ENCODE measurements around the gene TP53AIP1.
"Not testable (repeated sequence)": the region's sequence is repeated elsewhere in the genome, so short reads cannot be mapped to it uniquely, and the experiment has no call there.

TP53AIP1 gene

GRCh38 chr11:128924510-128925249, 18.0 kb downstream of the TP53AIP1 start:
- no peak for DNase-seq

GRCh38 chr11:128924104-128924503, 18.6 kb downstream of the TP53AIP1 start:
- no peak for DNase-seq

GRCh38 chr11:128921793-128922192, 20.9 kb downstream of the TP53AIP1 start:
- DNase-seq, result no peak

DNA sequence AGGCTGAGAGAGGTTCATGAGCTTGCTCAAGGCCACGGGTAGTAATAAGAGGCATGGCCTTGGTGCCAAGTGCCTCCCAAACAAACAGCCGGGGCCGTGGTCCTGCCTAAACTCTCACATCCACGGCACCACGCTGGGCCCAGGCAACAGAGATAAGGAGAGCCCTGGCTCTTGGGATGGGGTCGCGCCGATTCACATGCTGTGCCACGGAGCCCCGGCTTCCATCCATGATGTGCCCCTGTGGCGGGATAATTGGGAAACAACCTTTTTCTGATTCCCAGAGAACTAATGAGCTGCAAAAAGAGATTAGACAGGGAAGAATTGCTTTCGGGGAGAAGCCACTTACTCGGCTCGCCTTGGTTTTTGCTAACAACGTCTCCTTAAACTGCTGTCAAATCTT, 22.0 kb downstream of the TP53AIP1 start:
- DNase-seq, result no peak

DNA sequence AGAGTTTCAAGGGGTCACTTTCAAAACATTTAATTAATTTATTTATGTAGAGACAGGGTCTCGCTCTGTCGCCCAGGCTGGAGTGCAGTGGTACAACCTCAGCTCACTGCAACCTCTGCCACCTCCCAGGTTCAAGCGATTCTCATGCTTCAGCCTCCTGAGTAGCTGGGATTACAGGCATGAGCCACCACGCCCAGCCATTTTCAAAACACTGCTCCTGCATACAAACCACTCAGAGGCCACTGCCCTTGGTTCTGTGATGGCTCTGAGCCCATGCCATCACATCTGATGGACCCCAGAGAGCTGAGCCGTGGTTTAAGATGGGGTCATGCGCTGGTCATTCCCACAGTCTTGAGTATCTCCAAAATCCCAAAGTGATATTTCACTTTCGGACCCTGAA, 23.0 kb downstream of the TP53AIP1 start:
- not testable (repeated sequence) for DNase-seq

DNA sequence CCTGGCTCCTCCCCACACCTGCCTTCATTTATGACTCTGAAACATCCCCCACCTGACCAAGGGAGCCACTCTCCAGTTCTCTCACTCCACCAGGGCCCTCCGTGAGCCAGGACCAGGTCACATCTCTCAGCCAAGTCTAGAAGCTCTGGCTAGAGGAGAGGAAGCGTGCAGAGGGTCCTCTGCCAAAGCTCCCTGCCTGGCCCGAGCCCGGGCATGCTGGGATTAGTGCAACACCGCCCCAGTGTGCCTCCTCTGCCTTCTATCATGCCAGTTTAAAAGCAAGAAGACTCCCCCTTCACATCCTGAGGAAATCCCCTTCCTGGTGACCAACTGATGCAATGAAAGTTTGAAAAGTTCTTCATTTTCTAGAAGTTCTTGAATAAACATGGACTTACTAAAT, 23.5 kb downstream of the TP53AIP1 start:
- no peak for DNase-seq

DNA sequence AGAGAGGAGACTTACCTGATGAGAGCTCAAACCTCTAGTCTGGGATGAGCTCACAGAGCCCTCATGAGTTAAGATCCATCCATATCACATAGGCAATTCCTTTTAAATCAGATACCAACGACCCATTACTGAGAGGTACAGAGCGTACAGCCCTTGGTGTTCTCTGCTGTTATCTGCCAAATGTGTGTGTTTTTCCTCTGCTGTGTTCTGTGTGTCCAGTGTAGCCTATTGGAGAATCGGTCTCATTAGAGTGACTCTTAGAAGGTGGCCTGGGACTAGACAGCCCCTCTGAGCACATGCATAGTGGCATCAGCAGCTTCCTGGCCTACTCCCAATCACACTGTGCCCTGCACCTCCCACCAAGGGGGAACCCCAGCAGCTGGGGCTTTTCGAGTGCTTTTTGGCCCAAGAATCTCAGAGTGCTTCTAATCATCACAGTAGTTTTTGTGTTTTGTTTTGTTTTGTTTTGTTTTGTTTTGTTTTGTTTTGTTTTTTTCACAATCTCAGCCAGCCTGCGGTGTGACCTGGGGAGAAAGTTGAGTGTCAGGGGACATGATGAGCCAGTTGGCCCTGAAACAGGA, 25.4 kb downstream of the TP53AIP1 start:
- no peak for DNase-seq

DNA sequence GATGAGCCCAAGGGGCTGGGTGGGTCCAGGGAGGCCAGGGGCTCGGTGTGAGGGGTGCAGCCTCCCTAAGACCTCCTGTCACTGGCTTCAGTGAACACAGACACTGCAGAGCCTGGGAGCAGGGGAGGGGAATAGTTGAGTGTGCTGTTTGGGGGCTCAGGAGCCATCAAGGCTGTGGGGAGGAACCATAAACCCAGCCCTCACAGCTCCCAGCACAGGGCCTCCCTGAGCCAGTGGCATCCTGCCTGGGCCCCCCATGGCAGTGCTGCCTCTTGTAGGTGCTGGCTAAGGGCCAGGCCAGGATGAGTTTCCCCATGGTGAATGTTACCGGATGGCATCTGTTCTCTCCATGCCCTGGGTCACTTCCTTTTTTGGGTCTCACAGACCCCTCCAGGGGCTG, 26.0 kb downstream of the TP53AIP1 start:
- DNase-seq, result no peak

DNA sequence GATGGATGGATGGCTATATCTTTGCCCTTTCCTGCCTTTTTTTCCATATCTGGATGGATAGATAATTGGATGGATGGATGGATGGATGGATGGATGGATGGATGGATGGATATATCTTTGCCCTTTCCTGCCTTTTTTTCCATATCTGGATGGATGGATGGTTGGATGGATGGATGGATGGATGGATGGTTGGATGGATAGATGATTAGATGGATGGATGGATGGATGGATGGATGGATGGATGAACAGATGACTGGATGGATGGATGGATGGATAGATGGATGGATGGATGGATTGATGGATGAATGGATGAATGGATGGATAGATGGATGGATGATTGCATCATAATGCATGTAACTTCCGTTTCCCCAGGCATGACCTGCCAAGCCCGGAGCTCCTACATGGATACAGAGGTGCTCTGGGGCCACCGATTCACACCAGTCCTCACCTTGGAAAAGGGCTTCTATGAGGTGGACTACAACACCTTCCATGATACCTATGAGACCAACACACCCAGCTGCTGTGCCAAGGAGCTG, 26.6 kb downstream of the TP53AIP1 start:
- DNase-seq, result no peak

GRCh38 chr11:128915149-128915521, 27.5 kb downstream of the TP53AIP1 start:
- no peak for DNase-seq

DNA sequence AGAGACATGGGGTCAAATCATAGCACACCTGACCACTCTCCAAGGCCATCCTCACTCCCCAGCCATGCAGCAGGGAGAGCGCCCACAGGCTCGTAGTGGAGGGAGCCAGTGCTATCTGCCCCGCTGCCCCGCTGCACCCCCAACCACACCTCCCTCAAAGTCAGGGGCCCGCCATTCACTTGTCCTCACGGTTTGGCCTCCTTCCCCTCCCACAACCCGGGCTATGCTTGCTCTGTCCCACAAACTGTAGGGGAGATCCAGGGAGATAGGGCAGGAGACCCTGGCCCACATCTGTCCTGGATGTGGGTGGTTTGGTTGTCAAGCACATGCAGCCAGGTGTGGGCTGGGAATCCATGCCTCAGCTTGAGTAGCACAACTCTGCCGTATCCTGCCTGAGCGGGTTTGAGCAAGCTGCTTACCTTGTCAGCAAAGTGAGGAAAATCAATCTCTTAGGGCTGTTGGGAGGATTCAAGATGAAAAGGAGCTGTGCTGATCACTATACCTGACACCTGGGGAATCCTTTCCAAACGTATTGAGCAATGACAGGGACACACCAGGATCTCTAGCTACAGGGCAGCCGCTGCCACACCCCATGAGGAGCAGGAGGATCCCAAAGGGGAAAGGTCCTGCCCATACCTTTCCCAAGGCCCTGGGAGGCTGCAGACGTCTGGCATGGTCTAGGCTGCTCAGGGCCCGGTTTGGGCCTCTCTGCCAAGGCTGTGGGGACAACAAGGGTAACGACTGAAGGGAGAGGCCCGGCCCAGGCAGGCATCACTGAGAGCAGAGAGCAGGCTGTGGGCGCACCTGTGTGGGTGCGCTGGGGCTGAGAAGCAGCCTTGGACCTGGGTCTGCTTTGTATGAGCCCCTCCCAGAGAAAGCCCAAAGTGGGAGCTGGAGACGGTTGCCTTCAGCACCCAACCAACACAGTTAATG, 28.2 kb downstream of the TP53AIP1 start:
- DNase-seq, result no peak

- no peak for DNase-seq
Observed at GRCh38 chr11:128913806-128914205, 28.9 kb downstream of the TP53AIP1 start.

GRCh38 chr11:128911701-128912100, 31.0 kb downstream of the TP53AIP1 start:
- no peak for DNase-seq

DNA sequence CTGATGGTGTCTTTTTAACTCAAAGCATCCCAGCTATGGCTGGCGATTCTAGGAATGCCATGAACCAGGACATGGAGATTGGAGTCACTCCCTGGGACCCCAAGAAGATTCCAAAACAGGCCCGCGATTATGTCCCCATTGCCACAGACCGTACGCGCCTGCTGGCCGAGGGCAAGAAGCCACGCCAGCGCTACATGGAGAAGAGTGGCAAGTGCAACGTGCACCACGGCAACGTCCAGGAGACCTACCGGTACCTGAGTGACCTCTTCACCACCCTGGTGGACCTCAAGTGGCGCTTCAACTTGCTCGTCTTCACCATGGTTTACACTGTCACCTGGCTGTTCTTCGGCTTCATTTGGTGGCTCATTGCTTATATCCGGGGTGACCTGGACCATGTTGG, 31.4 kb downstream of the TP53AIP1 start:
- no peak for DNase-seq

- DNase-seq, result no peak
Observed at GRCh38 chr11:128910576-128910975, 32.1 kb downstream of the TP53AIP1 start.

- no peak for DNase-seq
Observed at GRCh38 chr11:128909438-128910125, 33.1 kb downstream of the TP53AIP1 start.

GRCh38 chr11:128908391-128909246, 34.1 kb downstream of the TP53AIP1 start:
- no peak for DNase-seq

DNA sequence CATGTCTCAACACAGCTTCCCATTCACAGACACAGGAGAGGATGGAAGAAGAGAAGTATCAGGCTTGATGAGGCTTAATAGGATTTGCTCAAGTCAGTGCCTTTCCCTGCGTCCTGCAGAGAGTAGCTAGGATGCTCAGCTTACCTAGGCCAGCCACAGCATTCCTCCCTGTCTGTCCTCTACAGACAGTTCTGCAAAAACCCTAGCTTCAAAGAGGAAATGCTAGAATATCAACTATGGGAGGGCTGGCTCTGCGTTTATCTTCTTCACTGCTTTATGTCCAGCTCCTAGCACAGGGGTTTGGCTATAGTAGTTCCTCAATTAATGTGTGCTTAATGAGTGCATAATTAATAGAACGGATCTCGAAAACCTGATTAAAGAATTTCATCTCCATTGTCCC, 35.1 kb downstream of the TP53AIP1 start:
- no peak for DNase-seq

- no peak for DNase-seq
Observed at GRCh38 chr11:128906185-128907050, 36.3 kb downstream of the TP53AIP1 start.

GRCh38 chr11:128905345-128906184, 37.1 kb downstream of the TP53AIP1 start:
- peak; percentile 77 for DNase-seq
